T-cell (primary cell): ENCODE results near the gene ABCG1. TPM values are rescaled to one million over a fixed set of nuclear protein-coding genes. Genes with fewer than 3 reads are reported as not detected.

ENCODE experiments used
- ATAC-seq, 4 experiments: fragments of 200-7000 bp in 3 of 4; fragments of 150-1000 bp in 1 of 4; cut with Tn5 transposase; replicated peaks in 1 of 4; 1 replicate in 3 of 4; 2 replicates in 1 of 4; pipeline ENCODE4 v1.10.0; 2021; ENCODE audit warnings: moderate library complexity in 3 of 4, mild to moderate bottlenecking in 2 of 4, moderate number of reproducible peaks in 1 of 4
- CTCF ChIA-PET, 2 donors: fragments of 300-600 bp; sonication (Branson Sonifier 250); formaldehyde crosslinking; loops; one replicate each; lab custom pipeline; 2022; ENCODE audit warnings: antibody characterized with exemption in 2 of 2; lab: Charles Lee
- POLR2A ChIA-PET, 2 donors: fragments of 300-600 bp; sonication (Branson Sonifier 250); formaldehyde crosslinking; loops; one replicate each; lab custom pipeline; 2022; ENCODE audit warnings: antibody characterized with exemption in 2 of 2; lab: Charles Lee
- DNase-seq, 35 experiments: peaks; one replicate each; pipeline versions ENCODE4 v3.0.0 to v3.0.0-alpha.2; 2013 to 2023
- H3K27ac ChIP-seq: one replicate; pipeline ENCODE4 v1.5.1; 2013; ENCODE audit warnings: low read length
- H3K27me3 ChIP-seq, 2 experiments: replicated peaks in 1 of 2; 1 replicate in 1 of 2; 2 replicates in 1 of 2; pipeline versions ENCODE4 v1.6.1 to v1.7.0; 2013; ENCODE audit warnings: low read length in 1 of 2, mixed read lengths in 1 of 2; ENCODE audit not compliant: control insufficient read depth in 2 of 2, insufficient read depth in 2 of 2; ENCODE audit errors: extremely low read depth in 1 of 2
- H3K36me3 ChIP-seq, 2 donors: 1 replicate in 1 of 2; 2 replicates in 1 of 2; pipeline versions ENCODE4 v1.6.1 to v1.7.0; 2013; ENCODE audit warnings: low read length in 1 of 2; ENCODE audit not compliant: control insufficient read depth in 2 of 2, insufficient read depth in 1 of 2; ENCODE audit errors: extremely low read depth in 1 of 2
- H3K4me1 ChIP-seq, 2 experiments: 1 replicate in 1 of 2; 2 replicates in 1 of 2; pipeline versions ENCODE4 v1.6.1 to v1.7.0; 2013; ENCODE audit warnings: low read length in 2 of 2, mixed read lengths in 1 of 2; ENCODE audit not compliant: insufficient read depth in 2 of 2, control insufficient read depth in 1 of 2; ENCODE audit errors: extremely low read depth in 1 of 2
- H3K4me3 ChIP-seq, 2 donors: 1 replicate in 1 of 2; 2 replicates in 1 of 2; pipeline versions ENCODE4 v1.5.1 to v1.7.0; 2013; ENCODE audit warnings: mild to moderate bottlenecking in 2 of 2, low read length in 1 of 2, moderate library complexity in 1 of 2; ENCODE audit not compliant: control insufficient read depth in 1 of 2; ENCODE audit errors: extremely low read depth in 1 of 2
- H3K9me3 ChIP-seq: 2 replicates; pipeline ENCODE4 v1.7.0; 2013
- H3K27ac Mint-ChIP-seq, 2 donors: one replicate each; pipeline ENCODE4 v1.8.0; 2020 to 2021; ENCODE audit warnings: mild to moderate bottlenecking in 2 of 2, mixed read lengths in 2 of 2
- H3K27me3 Mint-ChIP-seq, 2 donors: one replicate each; pipeline ENCODE4 v1.8.0; 2021 to 2022; ENCODE audit warnings: mixed read lengths in 2 of 2
- H3K36me3 Mint-ChIP-seq: one replicate; pipeline ENCODE4 v1.8.0; 2021; ENCODE audit warnings: mixed read lengths
- H3K4me1 Mint-ChIP-seq, 3 donors: one replicate each; pipeline ENCODE4 v1.8.0; 2020 to 2022; ENCODE audit warnings: mixed read lengths in 3 of 3, mild to moderate bottlenecking in 1 of 3
- H3K4me3 Mint-ChIP-seq, 3 donors: one replicate each; pipeline ENCODE4 v1.8.0; 2020 to 2022; ENCODE audit warnings: mild to moderate bottlenecking in 3 of 3, mixed read lengths in 3 of 3, moderate library complexity in 3 of 3
- H3K9me3 Mint-ChIP-seq, 3 donors: one replicate each; pipeline ENCODE4 v1.8.0; 2020 to 2022; ENCODE audit warnings: mixed read lengths in 3 of 3
- WGBS: methylation state at CpG from one replicate; pipeline ENCODE4 v1.1.5; 2013; ENCODE audit warnings: missing lambda C conversion rate; ENCODE audit not compliant: insufficient coverage; 5-methylcytosine and 5-hydroxymethylcytosine counted together
- total RNA-seq, 35 experiments: library from RNA in 6 of 35; stranded (reverse) in 6 of 35; fragments of 120-200 nt in 1 of 35; gene quantifications; one replicate each; pipeline versions ENCODE4 v1.2.1 to v1.2.4 and lab custom pipeline; 2013 to 2026

The ABCG1 gene
- total RNA-seq, 5 donors from 2014 or later (not counting 1 experiment from before 2014, with no cell fraction given) = 4.1 to 51.1 (median 6.2) TPM

DNA sequence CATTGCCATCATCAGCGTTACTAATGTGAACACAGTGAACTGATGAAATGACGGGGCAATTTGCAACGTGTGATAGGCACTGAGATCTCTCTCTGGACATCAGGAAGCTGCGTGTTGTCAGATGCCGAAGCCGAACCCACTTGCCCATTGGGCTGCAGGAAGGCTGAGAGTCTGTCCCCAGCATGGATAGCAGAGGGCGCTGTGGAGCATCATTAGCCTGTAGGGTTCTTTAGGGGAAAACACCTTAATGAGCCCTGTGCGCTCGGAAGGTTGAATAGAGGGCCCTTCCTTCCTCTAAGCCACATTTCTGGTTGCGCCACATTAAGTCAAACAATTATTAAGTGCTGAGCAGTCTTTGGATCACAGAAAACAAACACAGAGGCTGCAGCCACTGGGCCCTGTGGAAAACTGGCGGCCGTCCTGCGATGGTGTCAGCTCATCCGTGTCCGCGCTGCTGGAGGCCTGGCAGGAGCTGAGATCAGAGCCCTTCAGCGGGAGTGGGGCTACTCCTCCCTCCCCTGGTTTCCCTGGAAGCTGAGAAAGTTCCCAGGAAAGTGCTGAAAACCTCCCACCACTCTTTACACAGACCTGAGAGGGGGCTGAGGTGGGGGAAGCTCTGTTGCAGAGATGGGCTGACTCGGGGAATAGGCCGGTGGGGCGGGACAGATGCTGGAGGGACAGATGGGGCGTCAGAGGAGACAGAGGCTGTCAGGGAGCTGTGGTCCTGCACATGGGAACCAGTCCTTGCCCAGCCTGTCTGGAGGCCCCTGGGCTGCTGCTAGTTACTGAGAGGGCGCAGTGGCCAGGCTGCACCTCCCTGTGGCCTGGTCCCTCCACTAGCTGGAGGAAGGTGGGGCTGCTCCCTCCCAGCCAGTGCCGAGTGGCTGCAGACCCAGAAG lies 119.1 kb downstream of the ABCG1 start:
- CTCF ChIA-PET = interaction anchor here (1.2 to 2.0 kb wide), 5 partner anchors 66 to 112 kb away, joined by 3 to 6 read pairs (median 4); partner anchors contain the start of gene UBASH3A (in 2 of the 2)
- ATAC-seq (peak; percentile 98 to 100 (median 99)), DNase-seq (peak; percentile 64 to 93 (median 82))
- no peaks in the 10 kb centered on the region for H3K9me3 Mint-ChIP-seq
- peak overlapping the region; percentile 52 for H3K27ac Mint-ChIP-seq
- H3K4me1 Mint-ChIP-seq = peaks cover 8 to 14% (median 10%) of the 10 kb centered on the region in 3 donors
- H3K27ac ChIP-seq = no peak overlapping the region
- WGBS = 58% methylated on average over 22 of the region's 23 CpGs
- H3K36me3 Mint-ChIP-seq = no peaks in the 10 kb centered on the region
- H3K4me3 ChIP-seq = no peak overlapping the region
- H3K4me3 Mint-ChIP-seq = peak overlapping the region in 2 of 3 donors; percentile 32 to 37
- peaks cover 3 to 10% of the 10 kb centered on the region in 2 experiments for H3K4me1 ChIP-seq
- peaks cover 0 to 2% of the 10 kb centered on the region in 2 donors for H3K27me3 Mint-ChIP-seq
- no peaks in the 10 kb centered on the region for H3K9me3 ChIP-seq
- peaks cover 0 to 4% of the 10 kb centered on the region in 2 experiments for H3K27me3 ChIP-seq
- POLR2A ChIA-PET = no interaction called here
- no peaks in the 10 kb centered on the region for H3K36me3 ChIP-seq

DNA sequence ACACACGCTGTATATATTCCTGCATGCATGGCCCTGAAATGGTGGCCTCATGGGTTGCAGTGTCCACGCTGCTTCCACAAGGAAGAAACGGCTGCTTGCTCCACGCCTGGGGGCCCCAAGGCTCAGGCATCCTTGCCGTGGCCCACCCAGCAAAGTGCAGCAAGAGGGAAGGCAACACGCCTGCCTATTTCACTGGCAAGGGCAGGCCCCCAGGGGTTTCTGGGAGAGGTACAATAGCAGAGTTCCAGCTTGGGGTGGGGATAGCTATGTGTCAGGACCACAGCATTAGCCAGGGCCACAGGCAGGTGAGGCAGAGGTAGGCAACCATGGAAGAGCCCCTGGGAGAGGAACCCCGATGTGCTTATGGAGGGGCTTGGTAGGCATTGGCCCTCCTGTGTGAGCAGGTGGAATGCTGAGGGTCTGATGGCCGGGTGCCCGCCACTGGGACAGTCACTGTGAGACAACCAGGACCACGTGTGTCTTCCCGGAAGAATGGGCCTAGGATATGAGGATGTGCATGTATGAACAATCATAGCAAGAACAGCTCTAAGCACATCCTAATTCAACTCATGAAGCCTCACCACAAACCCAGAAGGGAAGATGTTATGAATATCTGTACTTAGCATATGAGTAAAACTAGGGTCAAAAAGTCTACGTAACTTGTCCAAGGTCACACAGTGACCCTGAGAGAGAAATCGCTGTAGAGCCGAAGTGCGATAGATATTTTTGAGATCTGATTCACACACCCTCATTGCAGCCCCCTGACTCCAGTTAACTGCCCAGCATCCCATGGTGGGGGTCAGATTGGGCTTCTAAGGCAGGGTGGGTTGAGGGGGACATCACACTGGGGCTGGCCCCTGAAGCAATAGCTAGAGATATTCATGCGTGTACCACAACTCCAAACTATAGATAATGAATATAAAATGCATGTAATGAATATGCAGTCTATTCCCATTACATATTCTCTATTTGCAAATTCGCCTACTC lies 120.1 kb downstream of the ABCG1 start:
- CTCF ChIA-PET = interaction anchor here (0.5 to 2.0 kb wide), 5 partner anchors 65 to 120 kb away, joined by 3 to 6 read pairs (median 3); partner anchors contain the start of gene UBASH3A (in 2 of the 2)
- H3K9me3 Mint-ChIP-seq = no peaks in the 10 kb centered on the region

GRCh38 chr21:42340187-42341050 lies 121.5 kb downstream of the ABCG1 start:
- peaks cover 3 to 10% of the 10 kb centered on the region in 2 experiments for H3K4me1 ChIP-seq
- ATAC-seq (no peak), DNase-seq (no peak)
- H3K4me3 ChIP-seq = no peak overlapping the region
- peaks cover 0 to 6% of the 10 kb centered on the region in 2 experiments for H3K27me3 ChIP-seq
- Mint-ChIP-seq H3K4me1 (peaks cover 8 to 14% (median 10%) of the 10 kb centered on the region in 3 donors), H3K36me3 (no peaks in the 10 kb centered on the region), H3K27ac (no peak overlapping the region), H3K27me3 (peaks cover 0 to 2% of the 10 kb centered on the region in 2 donors), H3K9me3 (no peaks in the 10 kb centered on the region), H3K4me3 (no peak overlapping the region)
- POLR2A ChIA-PET = no interaction called here
- H3K27ac ChIP-seq = no peak overlapping the region
- H3K9me3 ChIP-seq = no peaks in the 10 kb centered on the region
- H3K36me3 ChIP-seq = no peaks in the 10 kb centered on the region
- WGBS = 90% methylated on average over 22 of the region's 24 CpGs
- CTCF ChIA-PET = interaction anchor here in 1 of 2 donors (0.5 kb wide), 1 partner anchor 66 kb away, joined by 7 read pairs; no protein-coding TSS in a partner anchor

More for the DNA sequence above, 120.1 kb downstream of the ABCG1 start:
- peaks cover 3 to 10% of the 10 kb centered on the region in 2 experiments for H3K4me1 ChIP-seq
- no peaks in the 10 kb centered on the region for H3K36me3 ChIP-seq
- no peak for ATAC-seq
- WGBS = 89% methylated on average over 8 of the region's 17 CpGs
- Mint-ChIP-seq H3K4me1 (peaks cover 8 to 14% (median 10%) of the 10 kb centered on the region in 3 donors), H3K27me3 (peaks cover 0 to 2% of the 10 kb centered on the region in 2 donors), H3K4me3 (no peak overlapping the region), H3K36me3 (no peaks in the 10 kb centered on the region), H3K27ac (no peak overlapping the region)
- no peak for DNase-seq
- H3K27me3 ChIP-seq = peaks cover 0 to 5% of the 10 kb centered on the region in 2 experiments
- POLR2A ChIA-PET = no interaction called here
- H3K4me3 ChIP-seq = no peak overlapping the region
- no peak overlapping the region for H3K27ac ChIP-seq
- no peaks in the 10 kb centered on the region for H3K9me3 ChIP-seq

DNA sequence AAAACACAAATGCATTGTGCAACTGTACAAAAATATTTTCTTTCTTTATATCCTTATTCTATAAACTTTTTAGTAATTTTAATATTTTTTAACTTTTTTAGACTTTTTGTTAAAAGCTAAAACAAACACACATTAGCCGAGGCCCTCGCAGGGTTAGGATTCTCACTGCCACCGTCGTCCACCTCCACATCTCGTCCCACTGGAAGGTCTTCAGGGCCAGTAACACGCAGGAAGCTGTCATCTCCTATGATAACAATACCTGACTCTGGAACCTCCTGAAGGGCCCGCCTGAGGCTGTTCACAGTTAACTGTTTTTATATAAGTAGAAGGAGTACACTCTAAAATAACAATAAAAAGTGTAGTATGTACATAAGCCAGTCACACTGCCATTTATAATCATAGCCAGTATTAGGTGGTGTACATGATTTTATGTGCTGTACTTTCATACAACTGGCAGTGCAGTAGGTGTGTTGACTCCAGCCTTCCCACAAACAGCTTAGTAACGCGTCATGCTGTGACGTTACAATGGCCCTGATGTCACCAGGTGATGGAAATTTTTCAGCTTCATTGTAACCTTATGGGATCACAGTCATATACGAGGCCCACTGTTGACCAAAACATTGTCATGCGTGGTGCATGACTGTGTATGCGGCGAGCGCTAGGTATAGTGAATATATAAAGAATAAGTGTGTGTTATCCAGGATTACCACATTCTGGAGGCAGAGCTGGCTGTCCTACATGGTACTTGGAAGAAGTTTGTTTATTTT lies 123.0 kb downstream of the ABCG1 start:
- CTCF ChIA-PET = no interaction called here
- peaks cover 0 to 8% of the 10 kb centered on the region in 2 experiments for H3K27me3 ChIP-seq

GRCh38 chr21:42343101-42343500 lies 124.2 kb downstream of the ABCG1 start:
- Mint-ChIP-seq H3K27ac (no peak overlapping the region), H3K4me3 (no peak overlapping the region), H3K4me1 (peaks cover 1 to 7% (median 3%) of the 10 kb centered on the region in 3 donors), H3K36me3 (no peaks in the 10 kb centered on the region), H3K9me3 (no peaks in the 10 kb centered on the region), H3K27me3 (no peaks in the 10 kb centered on the region)
- Histone ChIP-seq H3K4me3 (no peak overlapping the region), H3K9me3 (no peaks in the 10 kb centered on the region), H3K27me3 (peaks cover 0 to 9% of the 10 kb centered on the region in 2 experiments), H3K36me3 (no peaks in the 10 kb centered on the region), H3K27ac (no peak overlapping the region), H3K4me1 (peaks cover 3 to 5% of the 10 kb centered on the region in 2 experiments)
- POLR2A ChIA-PET = no interaction called here
- ATAC-seq = no peak
- CTCF ChIA-PET = no interaction called here
- no peak for DNase-seq
- WGBS = 85% methylated on average over 10 of the region's 10 CpGs

More for the DNA sequence above, 123.0 kb downstream of the ABCG1 start:
- Mint-ChIP-seq H3K4me3 (no peak overlapping the region), H3K4me1 (peaks cover 8 to 14% (median 10%) of the 10 kb centered on the region in 3 donors), H3K36me3 (no peaks in the 10 kb centered on the region), H3K9me3 (no peaks in the 10 kb centered on the region), H3K27me3 (no peaks in the 10 kb centered on the region), H3K27ac (no peak overlapping the region)
- H3K36me3 ChIP-seq = no peaks in the 10 kb centered on the region
- POLR2A ChIA-PET = interaction anchor here in 1 of 2 donors (0.5 kb wide), 1 partner anchor 59 kb away, joined by 7 read pairs; no protein-coding TSS in a partner anchor
- H3K4me3 ChIP-seq = no peak overlapping the region
- H3K27ac ChIP-seq = no peak overlapping the region
- no peaks in the 10 kb centered on the region for H3K9me3 ChIP-seq
- peaks cover 3 to 10% of the 10 kb centered on the region in 2 experiments for H3K4me1 ChIP-seq
- ATAC-seq (no peak), DNase-seq (no peak)
- WGBS = 98% methylated on average over 9 of the region's 15 CpGs
